ENCODE measurements around the gene FOXB1. TPM values are rescaled to one million over a fixed set of nuclear protein-coding genes. Genes with fewer than 3 reads are reported as not detected.

Gene FOXB1
- total RNA-seq, 1 donor: 0.10 TPM

- Histone ChIP-seq H3K27me3 (ENCODE audit: insufficient read depth, low read length) (peaks cover 4% of the 10 kb centered on the region), H3K4me3 (ENCODE audit: low read length) (no peak overlapping the region), H3K9me3 (ENCODE audit: low read depth, low read length) (no peaks in the 10 kb centered on the region), H3K4me1 (ENCODE audit: insufficient read depth, low read length) (no peaks in the 10 kb centered on the region)
Observed at GRCh38 chr15:60035344-60035743, 31.2 kb downstream of the FOXB1 start.

GRCh38 chr15:60039316-60039715 lies 35.2 kb downstream of the FOXB1 start:
- no peak overlapping the region for H3K4me3 ChIP-seq (ENCODE audit: low read length)
- no peaks in the 10 kb centered on the region for H3K9me3 ChIP-seq (ENCODE audit: low read depth, low read length)
- no peaks in the 10 kb centered on the region for H3K4me1 ChIP-seq (ENCODE audit: insufficient read depth, low read length)
- peaks cover 4% of the 10 kb centered on the region for H3K27me3 ChIP-seq (ENCODE audit: insufficient read depth, low read length)

- H3K4me3 ChIP-seq (ENCODE audit: low read length): no peak overlapping the region
- H3K9me3 ChIP-seq (ENCODE audit: low read depth, low read length): no peaks in the 10 kb centered on the region
- peaks cover 4% of the 10 kb centered on the region for H3K27me3 ChIP-seq (ENCODE audit: insufficient read depth, low read length)
- H3K4me1 ChIP-seq (ENCODE audit: insufficient read depth, low read length): no peaks in the 10 kb centered on the region
Observed at GRCh38 chr15:60043744-60044435, 39.8 kb downstream of the FOXB1 start.

GRCh38 chr15:60044636-60045270 lies 40.6 kb downstream of the FOXB1 start:
- no peak overlapping the region for H3K4me3 ChIP-seq (ENCODE audit: low read length)
- no peaks in the 10 kb centered on the region for H3K4me1 ChIP-seq (ENCODE audit: insufficient read depth, low read length)
- H3K27me3 ChIP-seq (ENCODE audit: insufficient read depth, low read length): no peaks in the 10 kb centered on the region
- peaks cover under 1% of the 10 kb centered on the region for H3K9me3 ChIP-seq (ENCODE audit: low read depth, low read length)

GRCh38 chr15:60047701-60048100 lies 43.6 kb downstream of the FOXB1 start:
- no peaks in the 10 kb centered on the region for H3K4me1 ChIP-seq (ENCODE audit: insufficient read depth, low read length)
- H3K9me3 ChIP-seq (ENCODE audit: low read depth, low read length): peaks cover 10% of the 10 kb centered on the region
- no peak overlapping the region for H3K4me3 ChIP-seq (ENCODE audit: low read length)
- peaks cover 3% of the 10 kb centered on the region for H3K27me3 ChIP-seq (ENCODE audit: insufficient read depth, low read length)

GRCh38 chr15:60049948-60050347 lies 45.8 kb downstream of the FOXB1 start:
- Histone ChIP-seq H3K4me1 (ENCODE audit: insufficient read depth, low read length) (no peaks in the 10 kb centered on the region), H3K4me3 (ENCODE audit: low read length) (no peak overlapping the region), H3K27me3 (ENCODE audit: insufficient read depth, low read length) (peaks cover 3% of the 10 kb centered on the region), H3K9me3 (ENCODE audit: low read depth, low read length) (peaks cover 10% of the 10 kb centered on the region)

- Histone ChIP-seq H3K27me3 (ENCODE audit: insufficient read depth, low read length) (peaks cover 3% of the 10 kb centered on the region), H3K4me3 (ENCODE audit: low read length) (no peak overlapping the region), H3K4me1 (ENCODE audit: insufficient read depth, low read length) (no peaks in the 10 kb centered on the region), H3K9me3 (ENCODE audit: low read depth, low read length) (peaks cover 10% of the 10 kb centered on the region)
Observed at GRCh38 chr15:60052796-60053195, 48.7 kb downstream of the FOXB1 start.

- H3K4me3 ChIP-seq (ENCODE audit: low read length): no peak overlapping the region
- H3K9me3 ChIP-seq (ENCODE audit: low read depth, low read length): peaks cover 10% of the 10 kb centered on the region
- H3K4me1 ChIP-seq (ENCODE audit: insufficient read depth, low read length): no peaks in the 10 kb centered on the region
- peaks cover 3% of the 10 kb centered on the region for H3K27me3 ChIP-seq (ENCODE audit: insufficient read depth, low read length)
Observed at GRCh38 chr15:60054472-60054871, 50.4 kb downstream of the FOXB1 start.

Measured in mononuclear cell (primary cell).